ENCODE measurements around the gene GAREM1. TPM values are rescaled to one million over a fixed set of nuclear protein-coding genes. Genes with fewer than 3 reads are reported as not detected.

The GAREM1 gene
- total and polyA plus RNA-seq, 2 donors (not counting 3 experiments of a cell fraction or from before 2014, with no cell fraction given), result 0.69 to 1.0 TPM

- no peak overlapping the region for H3K4me2 ChIP-seq (ENCODE audit: insufficient read depth, low read length)
- no peaks in the 10 kb centered on the region for H3K9me1 ChIP-seq (replicated peaks; ENCODE audit: control insufficient read depth, extremely low read depth, insufficient read depth, low read length)
- H4K20me1 ChIP-seq (replicated peaks; ENCODE audit: control insufficient read depth, extremely low read depth, insufficient read depth, low read length), result no peaks in the 10 kb centered on the region
- no peak for TF ChIP-seq MYC (IDR thresholded peaks at IDR 0.05; ENCODE audit: low read depth, low read length)
- TF ChIP-seq FOS (IDR thresholded peaks at IDR 0.05; ENCODE audit: borderline replicate concordance, insufficient read depth, low read length), result no peak
- TF ChIP-seq JUN (IDR thresholded peaks at IDR 0.05; ENCODE audit: borderline replicate concordance, insufficient read depth, insufficient read length, low read depth), result no peak
- TF ChIP-seq GATA2 (IDR thresholded peaks at IDR 0.05; ENCODE audit: insufficient read depth, insufficient read length, low read depth, low read length), result no peak
- TF ChIP-seq MAX (IDR thresholded peaks at IDR 0.05; ENCODE audit: insufficient read depth, insufficient read length), result no peak
- TF ChIP-seq EZH2 (IDR thresholded peaks at IDR 0.05; ENCODE audit: borderline replicate concordance, low read depth, low read length, severe bottlenecking), result no peak
- TF ChIP-seq POLR2A (IDR thresholded peaks at IDR 0.05; ENCODE audit: low read depth, low read length), result no peak
- TF ChIP-seq POLR2AphosphoS5 (IDR thresholded peaks at IDR 0.05; ENCODE audit: insufficient read depth, low read depth, low read length), result no peak
- no peak for TF ChIP-seq CTCF (IDR thresholded peaks at IDR 0.05; ENCODE audit: extremely low read depth in 1 of 2, insufficient read depth in 1 of 2, low read depth in 1 of 2, low read length in 2 of 2)
- no peak overlapping the region for H3K27ac ChIP-seq (ENCODE audit: insufficient read depth, low read depth, low read length)
- peaks cover 2 to 10% of the 10 kb centered on the region in 2 experiments for H3K27me3 ChIP-seq (ENCODE audit: control insufficient read depth in 2 of 2, insufficient read depth in 2 of 2, low read length in 2 of 2)
- POLR2A ChIA-PET, result no interaction called here
- no peak overlapping the region for H3K4me3 ChIP-seq (replicated peaks in 1 of 3; ENCODE audit: insufficient read depth in 1 of 3, low read depth in 1 of 3, low read length in 3 of 3)
- no peak for DNase-seq (ENCODE audit: low read depth, low spot score)
- H3K4me1 ChIP-seq (ENCODE audit: control insufficient read depth, extremely low read depth, insufficient read depth, low read length), result no peaks in the 10 kb centered on the region
- dilution Hi-C loops (cut with MboI; ENCODE audit: extremely low pct_ligation_motif_present, low sequenced_read_pairs), result no loop called here
- no peaks in the 10 kb centered on the region for H3K79me2 ChIP-seq (ENCODE audit: control insufficient read depth, insufficient read depth, low read length)
- no peaks in the 10 kb centered on the region for H3K36me3 ChIP-seq (ENCODE audit: control insufficient read depth in 2 of 2, extremely low read depth in 1 of 2, insufficient read depth in 2 of 2, low read length in 2 of 2)
- CTCF ChIA-PET, result interaction anchor here (0.7 to 9.8 kb wide), 13 partner anchors 11 to 384 kb away, joined by 3 to 295 read pairs (median 6); partner anchors contain the start of gene GAREM1
- intact Hi-C loops (cut with micrococcal nuclease), result no loop called here
- H3K9ac ChIP-seq (replicated peaks; ENCODE audit: extremely low read depth, insufficient read depth, low read length), result no peak overlapping the region
- no peak for FAIRE-seq
- H2AFZ ChIP-seq (ENCODE audit: low read depth, low read length), result no peak overlapping the region
- BruUV-seq (replicated peaks), result no TSS peak
- no peaks in the 10 kb centered on the region for H3K9me3 ChIP-seq (replicated peaks; ENCODE audit: control insufficient read depth, insufficient read depth, low read length)
Measured at GRCh38 chr18:32290810-32291209, 179.9 kb downstream of the GAREM1 start.

All from endothelial cell of umbilical vein (primary cell).